Measurements from ENCODE around the gene KCNQ1. TPM values are rescaled to one million over a fixed set of nuclear protein-coding genes. Genes with fewer than 3 reads are reported as not detected.

The KCNQ1 gene
- total and polyA plus RNA-seq, 9 of the 15 experiments (the other 6 are each of a cell fraction or from before 2014, with no cell fraction given) = 0.44 TPM; not detected in 8

- peak; percentile 90 for TF ChIP-seq MGA (IDR thresholded peaks at IDR 0.05)
- TF ChIP-seq ZNF23 (CRISPR knock-in tag; IDR thresholded peaks at IDR 0.05) = no peak
- peak; percentile 93 for TF ChIP-seq ZBTB40 (IDR thresholded peaks at IDR 0.05)
- no peak for TF ChIP-seq ZBTB40 (CRISPR knock-in tag; IDR thresholded peaks at IDR 0.05)
- 0 out of 2 replicates have a peak, but pooled peaks have one; percentile 25 for TF ChIP-seq XRCC5 (IDR thresholded peaks at IDR 0.05; ENCODE audit: low read depth, low read length)
Measured at GRCh38 chr11:2892215-2892966, 447.6 kb downstream of the KCNQ1 start (continued).
